NCI-H748 (cell line): ENCODE data around the gene CLIC5.
"Not testable (repeated sequence)": the region's sequence is repeated elsewhere in the genome, so short reads cannot be mapped to it uniquely, and the experiment has no call there.

Experiments
- DNase-seq: peaks from one replicate; lab custom pipeline; 2025; ENCODE audit not compliant: unreplicated experiment; lab: John Stamatoyannopoulos, UW

Gene CLIC5

GRCh38 chr6:45929421-45930361, 86.0 kb downstream of the CLIC5 start:
- no peak for DNase-seq

DNA sequence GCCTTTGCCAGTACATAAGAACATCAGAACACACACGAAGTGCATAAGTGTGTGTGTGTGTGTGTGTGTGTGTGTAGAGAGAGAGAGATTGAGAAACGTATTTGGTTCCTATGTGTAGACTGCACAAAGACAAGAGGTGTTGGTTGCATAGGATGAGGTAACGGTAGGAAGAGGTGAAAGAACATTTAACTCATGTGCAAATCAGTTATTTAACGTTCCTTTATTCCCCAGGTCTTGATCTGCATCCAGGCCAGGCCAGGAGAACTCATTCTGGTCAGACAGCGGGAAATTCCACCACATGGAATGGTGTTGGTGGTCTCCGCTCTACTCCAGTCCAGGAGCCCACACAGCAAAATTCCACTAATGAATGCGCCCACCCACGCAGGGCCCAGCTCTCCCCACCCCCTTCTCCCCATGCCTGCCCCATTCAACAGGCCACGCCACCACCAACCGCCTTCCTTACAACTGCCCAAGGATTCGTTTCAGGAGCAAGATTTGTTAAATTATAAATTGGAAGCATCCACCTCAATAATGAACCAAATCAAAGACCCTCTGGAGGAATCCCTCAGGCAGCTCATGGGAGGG, 86.8 kb downstream of the CLIC5 start:
- no peak for DNase-seq

GRCh38 chr6:45927421-45928320, 88.0 kb downstream of the CLIC5 start:
- no peak for DNase-seq

DNA sequence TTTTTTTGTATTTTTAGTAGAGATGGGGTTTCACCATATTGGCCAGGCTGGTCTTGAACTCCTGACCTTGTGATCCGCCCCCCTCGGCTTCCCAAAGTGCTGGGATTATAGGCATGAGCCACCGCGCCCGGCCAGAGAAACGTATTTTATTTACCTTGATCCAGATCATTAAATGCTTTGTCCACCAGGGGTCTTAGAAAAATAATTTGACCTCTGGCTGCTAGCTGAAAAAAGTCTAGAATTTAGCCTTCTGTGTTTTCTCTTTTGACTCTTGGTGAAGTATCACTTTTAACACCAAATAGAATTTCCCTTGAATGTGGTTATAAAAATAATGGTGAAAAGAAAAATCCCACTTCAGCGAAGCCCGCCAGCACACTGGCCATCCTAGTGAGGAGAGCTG, 89.2 kb downstream of the CLIC5 start:
- not testable (repeated sequence) for DNase-seq

- no peak for DNase-seq
Measured at GRCh38 chr6:45924763-45925342, 90.8 kb downstream of the CLIC5 start.

- no peak for DNase-seq
Measured at GRCh38 chr6:45923831-45924391, 91.7 kb downstream of the CLIC5 start.

DNA sequence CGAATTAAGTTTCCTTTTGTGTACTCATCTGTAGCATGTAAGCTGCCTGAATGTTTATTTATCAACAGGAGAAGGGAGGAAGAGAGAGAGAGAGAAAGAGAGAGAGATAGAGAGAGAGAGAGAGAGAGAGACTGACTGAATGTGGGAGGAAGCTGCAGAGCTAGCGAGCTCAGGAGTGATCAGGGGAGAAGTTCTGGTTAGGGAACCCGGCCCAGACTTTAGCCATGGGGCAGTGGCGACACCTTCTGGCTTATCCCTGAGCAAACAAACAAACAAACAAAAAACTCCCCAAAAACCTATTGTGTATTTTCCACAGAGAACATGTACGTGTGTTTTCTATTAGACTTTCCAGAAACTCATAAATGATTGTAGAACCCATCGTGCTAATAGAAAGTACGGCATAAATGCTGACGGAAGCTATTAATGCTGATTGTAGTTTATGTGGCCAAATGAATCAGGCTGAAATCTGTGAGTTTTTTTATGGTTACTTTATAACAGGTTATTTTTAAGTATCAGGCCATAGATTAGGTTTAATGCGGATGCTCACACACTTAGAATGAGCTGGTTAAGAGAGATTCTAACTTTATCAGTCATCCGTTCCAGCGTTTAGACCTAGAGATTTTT, 92.8 kb downstream of the CLIC5 start:
- peak; percentile 73 for DNase-seq

GRCh38 chr6:45921691-45922281, 93.9 kb downstream of the CLIC5 start:
- peak; percentile 25 for DNase-seq

DNA sequence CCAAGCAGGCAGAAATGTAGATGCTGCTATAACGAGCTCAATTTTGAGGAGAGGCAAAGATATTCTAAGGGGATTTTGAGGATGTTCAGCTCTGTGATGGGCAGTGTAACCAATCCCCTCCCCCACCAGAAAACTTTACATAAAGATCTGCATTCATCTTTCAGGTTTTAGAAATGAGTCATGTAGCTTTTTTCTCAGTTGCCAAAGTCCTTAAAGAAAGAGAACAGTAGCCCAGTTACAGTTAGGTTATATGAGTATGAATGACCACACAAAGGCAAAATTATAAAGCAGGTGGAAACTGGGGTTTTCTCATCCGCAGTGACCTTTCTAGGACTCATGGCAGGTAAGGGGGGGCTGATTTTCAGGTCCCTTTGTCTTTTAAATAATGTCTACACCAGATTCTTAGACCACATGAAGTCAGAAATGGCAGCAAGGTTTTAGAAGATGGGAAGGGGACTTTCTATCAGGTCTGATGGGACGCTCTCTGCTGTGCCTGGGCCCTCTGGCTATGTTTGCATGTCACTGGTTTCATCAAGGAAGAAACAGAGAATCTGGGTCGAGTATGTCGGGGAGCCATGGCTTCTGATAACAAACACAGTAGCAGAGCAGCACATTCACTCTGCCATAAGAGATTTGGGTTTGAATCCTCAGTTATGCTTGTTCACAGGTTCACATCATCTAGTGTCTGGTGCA, 94.7 kb downstream of the CLIC5 start:
- DNase-seq: no peak

DNA sequence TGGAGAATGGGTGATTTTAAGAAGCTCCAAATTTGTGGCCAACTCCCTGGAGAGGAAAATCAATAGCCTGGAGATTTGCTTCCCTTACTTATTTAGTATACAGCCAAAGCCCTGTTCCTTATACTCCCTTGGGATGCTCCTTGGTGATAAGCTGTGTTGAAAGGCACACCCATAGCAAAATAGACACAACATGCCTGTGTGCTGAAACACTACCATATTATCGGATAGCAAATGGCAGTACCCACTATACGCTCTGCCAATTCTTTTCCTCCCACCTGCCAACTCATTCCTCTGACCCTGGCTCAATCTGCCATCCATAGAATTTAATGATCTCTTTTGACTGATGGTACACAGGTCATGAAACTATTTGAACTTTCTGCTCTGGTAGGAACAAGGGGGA, 98.2 kb downstream of the CLIC5 start:
- no peak for DNase-seq

GRCh38 chr6:45916692-45917091, 99.0 kb downstream of the CLIC5 start:
- DNase-seq: no peak

GRCh38 chr6:45915780-45916468, 99.7 kb downstream of the CLIC5 start:
- no peak for DNase-seq

DNA sequence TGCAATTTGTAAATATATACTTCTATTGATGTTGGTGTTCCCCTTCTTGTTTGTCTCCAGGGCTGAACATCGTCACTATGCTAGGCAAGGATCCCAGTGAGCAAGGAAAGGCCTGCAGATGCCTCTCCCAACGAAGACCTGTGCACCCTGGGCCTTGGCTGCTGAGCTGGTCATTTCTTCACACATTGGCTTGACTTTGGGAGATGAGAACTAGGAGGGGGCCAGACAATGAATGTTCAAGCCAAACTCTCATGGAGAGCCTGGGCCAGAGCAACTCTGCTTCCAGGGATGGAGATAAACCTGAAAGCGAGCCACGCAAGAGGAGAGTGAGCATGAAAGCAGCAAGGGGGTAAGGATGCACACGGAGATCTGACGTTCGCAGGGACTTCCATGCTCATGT, 104.0 kb downstream of the CLIC5 start:
- DNase-seq: no peak

DNA sequence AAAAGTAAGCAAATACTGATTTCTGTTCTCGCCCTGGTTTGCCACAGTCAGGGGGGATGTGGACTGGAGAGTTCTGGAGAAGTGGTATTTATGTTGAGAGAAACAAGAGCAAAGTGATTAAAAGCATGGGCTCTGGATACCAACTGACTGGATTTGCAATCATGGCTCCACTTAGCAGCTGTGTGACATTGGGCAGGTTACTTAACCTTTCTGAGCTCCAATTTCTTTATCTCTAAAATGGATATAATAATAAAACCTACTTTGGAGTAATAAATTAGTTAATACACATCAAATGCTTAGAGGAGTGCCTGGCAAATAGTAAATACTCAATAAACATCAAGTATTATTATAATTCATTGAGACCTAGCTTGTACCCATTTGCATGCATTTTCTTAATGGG, 111.7 kb downstream of the CLIC5 start:
- DNase-seq: no peak

GRCh38 chr6:45902984-45903383, 112.7 kb downstream of the CLIC5 start:
- DNase-seq: no peak

GRCh38 chr6:45901767-45902650, 113.7 kb downstream of the CLIC5 start:
- no peak for DNase-seq

DNA sequence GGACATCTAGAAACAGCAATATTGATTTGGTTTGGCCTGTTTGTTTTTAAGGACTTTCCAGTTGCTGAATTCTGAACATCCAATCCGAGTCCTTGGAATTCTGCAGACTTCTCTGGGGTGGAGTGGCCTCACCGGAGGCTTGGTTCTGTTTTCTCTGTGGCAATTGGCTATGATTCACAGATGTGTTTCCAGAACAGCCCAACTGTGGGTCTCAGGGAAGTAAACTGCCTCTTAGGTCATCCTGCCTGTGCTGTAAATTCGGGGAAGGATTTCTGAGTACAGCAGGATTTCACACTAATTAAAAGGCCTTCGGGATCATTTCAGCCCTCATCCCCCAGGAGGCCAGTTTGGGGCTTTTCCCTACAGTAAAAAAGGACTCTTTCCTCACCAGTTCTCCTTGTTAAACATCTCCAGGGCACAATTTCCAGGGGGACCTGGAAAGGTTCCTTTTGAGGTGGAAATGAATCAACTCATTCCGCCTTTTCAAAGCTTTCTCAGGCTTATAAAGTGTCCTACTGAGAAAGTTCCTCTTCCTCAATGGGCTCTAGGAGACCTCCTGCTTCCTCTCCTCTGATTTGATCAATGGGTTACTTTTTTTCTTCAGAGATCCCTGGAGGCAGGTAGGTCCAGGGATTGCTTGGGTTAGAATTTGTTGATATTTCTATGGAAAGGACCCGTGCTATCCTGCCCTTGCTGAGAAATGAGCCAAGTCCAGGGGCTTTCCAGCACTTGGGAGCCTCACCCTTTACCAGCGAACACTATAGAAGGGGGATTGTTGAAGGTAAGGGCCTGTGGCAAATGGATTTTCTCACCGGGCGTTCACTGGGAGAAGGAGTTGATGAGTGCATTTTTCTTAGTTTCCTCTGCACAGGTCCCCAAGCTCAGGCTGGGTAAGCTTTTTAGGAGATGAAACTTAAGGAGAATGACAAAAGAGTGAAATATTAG, 114.6 kb downstream of the CLIC5 start:
- no peak for DNase-seq
